Measurements from ENCODE around the gene PNLIPRP3. TPM values are rescaled to one million over a fixed set of nuclear protein-coding genes. Genes with fewer than 3 reads are reported as not detected.

The PNLIPRP3 gene
- total RNA-seq, 4 donors from 2014 or later = 0.40 TPM; not detected in 3

DNA sequence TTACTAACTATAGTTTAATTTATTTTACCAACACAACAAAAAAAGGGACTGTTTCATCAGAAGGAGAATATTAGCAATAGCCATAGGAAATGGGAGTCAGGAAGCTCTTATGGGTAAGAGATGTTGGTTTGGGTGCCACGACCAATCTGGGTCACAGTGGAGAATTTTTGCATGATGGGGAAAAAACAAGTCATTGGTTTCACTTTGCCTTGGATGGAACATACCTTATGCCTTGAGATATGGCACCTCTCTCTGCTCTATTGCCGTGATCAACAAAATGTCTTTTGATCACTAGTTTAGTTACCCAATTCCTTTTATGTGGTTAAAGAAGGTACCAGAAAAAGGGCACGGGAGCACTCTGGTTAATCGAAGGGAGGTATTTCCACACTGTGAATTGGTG, 48.2 kb downstream of the PNLIPRP3 start:
- H3K27me3 ChIP-seq = no peaks in the 10 kb centered on the region
- H3K4me1 ChIP-seq = no peaks in the 10 kb centered on the region
- H3K4me3 ChIP-seq = no peak overlapping the region
- no peaks in the 10 kb centered on the region for H3K36me3 ChIP-seq
- no peaks in the 10 kb centered on the region for H3K9me3 ChIP-seq
- DNase-seq = no peak
- H3K27ac ChIP-seq = no peak overlapping the region
- TF ChIP-seq POLR2A (IDR thresholded peaks at IDR 0.05) = no peak
- TF ChIP-seq, protein P1, sequence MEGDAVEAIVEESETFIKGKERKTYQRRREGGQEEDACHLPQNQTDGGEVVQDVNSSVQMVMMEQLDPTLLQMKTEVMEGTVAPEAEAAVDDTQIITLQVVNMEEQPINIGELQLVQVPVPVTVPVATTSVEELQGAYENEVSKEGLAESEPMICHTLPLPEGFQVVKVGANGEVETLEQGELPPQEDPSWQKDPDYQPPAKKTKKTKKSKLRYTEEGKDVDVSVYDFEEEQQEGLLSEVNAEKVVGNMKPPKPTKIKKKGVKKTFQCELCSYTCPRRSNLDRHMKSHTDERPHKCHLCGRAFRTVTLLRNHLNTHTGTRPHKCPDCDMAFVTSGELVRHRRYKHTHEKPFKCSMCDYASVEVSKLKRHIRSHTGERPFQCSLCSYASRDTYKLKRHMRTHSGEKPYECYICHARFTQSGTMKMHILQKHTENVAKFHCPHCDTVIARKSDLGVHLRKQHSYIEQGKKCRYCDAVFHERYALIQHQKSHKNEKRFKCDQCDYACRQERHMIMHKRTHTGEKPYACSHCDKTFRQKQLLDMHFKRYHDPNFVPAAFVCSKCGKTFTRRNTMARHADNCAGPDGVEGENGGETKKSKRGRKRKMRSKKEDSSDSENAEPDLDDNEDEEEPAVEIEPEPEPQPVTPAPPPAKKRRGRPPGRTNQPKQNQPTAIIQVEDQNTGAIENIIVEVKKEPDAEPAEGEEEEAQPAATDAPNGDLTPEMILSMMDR (IDR thresholded peaks at IDR 0.05) = no peak

DNA sequence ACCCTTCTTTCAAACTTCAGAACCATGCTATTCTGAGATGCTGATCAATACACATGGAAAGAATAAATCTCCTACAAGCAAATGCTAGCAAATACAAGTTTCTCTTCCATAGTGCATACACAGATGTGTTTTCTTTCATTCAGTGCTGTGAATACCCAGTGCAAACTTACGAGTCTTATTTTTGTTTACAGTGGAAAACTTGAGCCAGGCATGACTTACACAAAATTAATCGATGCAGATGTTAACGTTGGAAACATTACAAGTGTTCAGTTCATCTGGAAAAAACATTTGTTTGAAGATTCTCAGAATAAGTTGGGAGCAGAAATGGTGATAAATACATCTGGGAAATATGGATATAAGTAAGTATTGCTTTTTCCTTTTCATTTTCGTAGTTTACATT, 48.8 kb downstream of the PNLIPRP3 start:
- H3K4me3 ChIP-seq = no peak overlapping the region
- no peak overlapping the region for H3K27ac ChIP-seq
- no peaks in the 10 kb centered on the region for H3K36me3 ChIP-seq
- DNase-seq = no peak
- H3K4me1 ChIP-seq = no peaks in the 10 kb centered on the region
- no peaks in the 10 kb centered on the region for H3K9me3 ChIP-seq
- TF ChIP-seq, protein P1 (IDR thresholded peaks at IDR 0.05) = no peak
- no peak for TF ChIP-seq POLR2A (IDR thresholded peaks at IDR 0.05)
- H3K27me3 ChIP-seq = no peaks in the 10 kb centered on the region

DNA sequence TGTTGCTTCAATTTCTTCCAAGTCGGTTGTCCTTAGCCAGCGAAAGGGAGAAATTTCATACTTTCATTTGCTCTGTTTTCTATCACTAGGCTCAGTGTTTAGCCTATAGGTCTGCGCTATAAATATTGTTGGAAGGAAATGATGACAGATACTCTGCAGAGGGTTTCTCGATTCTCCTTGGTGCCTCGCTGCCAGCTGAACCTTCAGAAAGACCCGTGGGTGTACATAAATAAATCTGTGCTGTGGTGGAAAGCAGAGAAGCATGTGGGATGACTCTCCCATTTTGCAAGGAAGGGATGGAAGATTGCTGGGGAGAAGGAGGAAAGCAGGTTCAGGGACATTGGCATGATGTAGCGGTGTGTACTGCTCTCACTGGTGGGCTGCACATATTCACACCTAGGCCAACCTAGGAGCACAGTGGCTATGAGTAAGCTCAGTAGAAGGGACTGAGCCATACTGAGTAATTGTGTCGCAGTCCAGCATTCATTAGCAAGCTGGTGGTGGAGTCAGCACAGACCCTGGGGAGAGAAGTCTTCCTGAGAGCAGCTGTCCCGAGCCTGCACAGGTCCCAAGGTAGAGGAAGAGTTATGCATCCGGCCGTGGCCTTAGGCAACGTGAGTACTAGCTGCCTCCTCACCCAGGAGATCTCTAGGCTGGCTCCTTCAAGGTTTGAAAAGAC, 50.5 kb downstream of the PNLIPRP3 start:
- H3K27me3 ChIP-seq = no peaks in the 10 kb centered on the region
- H3K9me3 ChIP-seq = no peaks in the 10 kb centered on the region
- no peak overlapping the region for H3K27ac ChIP-seq
- H3K4me3 ChIP-seq = no peak overlapping the region
- TF ChIP-seq, protein P1 (IDR thresholded peaks at IDR 0.05) = no peak
- no peak for TF ChIP-seq POLR2A (IDR thresholded peaks at IDR 0.05)
- no peaks in the 10 kb centered on the region for H3K36me3 ChIP-seq
- no peaks in the 10 kb centered on the region for H3K4me1 ChIP-seq
- DNase-seq = no peak

DNA sequence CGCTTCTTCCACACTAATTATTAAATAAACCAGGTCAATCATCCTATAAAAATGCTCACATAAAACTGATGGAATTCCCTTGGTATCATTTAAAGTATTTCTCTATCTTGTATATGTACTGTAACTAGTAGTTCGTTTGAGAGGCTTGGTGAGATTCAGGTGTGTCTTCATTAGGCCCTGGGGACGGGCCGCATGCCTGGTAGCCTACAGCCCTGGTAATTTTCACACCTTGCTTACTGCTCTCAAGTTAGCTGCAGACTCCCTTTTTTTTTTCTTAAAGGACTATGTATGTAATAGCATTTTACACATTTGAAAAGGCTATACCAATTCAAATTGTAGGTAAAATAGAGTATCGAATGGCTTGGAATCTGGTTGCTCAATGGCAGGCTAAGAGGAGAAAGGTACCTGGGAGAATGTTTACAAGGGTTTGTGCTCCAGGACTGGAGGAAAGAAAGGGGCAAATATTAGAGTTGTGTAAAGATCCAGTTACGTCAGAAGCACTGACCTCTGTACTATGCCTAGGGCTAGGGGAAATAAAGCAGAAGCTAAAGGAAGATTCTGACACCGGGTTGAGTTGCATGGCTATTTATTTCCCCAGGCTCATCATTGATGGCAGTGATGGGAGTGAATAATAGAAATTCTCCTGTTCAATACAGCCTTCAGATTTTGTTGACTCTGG, 59.3 kb downstream of the PNLIPRP3 start:
- H3K4me1 ChIP-seq = no peaks in the 10 kb centered on the region
- no peaks in the 10 kb centered on the region for H3K9me3 ChIP-seq
- no peaks in the 10 kb centered on the region for H3K36me3 ChIP-seq
- TF ChIP-seq POLR2A (IDR thresholded peaks at IDR 0.05) = no peak
- TF ChIP-seq, protein P1 (IDR thresholded peaks at IDR 0.05) = no peak
- H3K27me3 ChIP-seq = no peaks in the 10 kb centered on the region
- DNase-seq = no peak
- H3K27ac ChIP-seq = no peak overlapping the region
- H3K4me3 ChIP-seq = no peak overlapping the region

DNA sequence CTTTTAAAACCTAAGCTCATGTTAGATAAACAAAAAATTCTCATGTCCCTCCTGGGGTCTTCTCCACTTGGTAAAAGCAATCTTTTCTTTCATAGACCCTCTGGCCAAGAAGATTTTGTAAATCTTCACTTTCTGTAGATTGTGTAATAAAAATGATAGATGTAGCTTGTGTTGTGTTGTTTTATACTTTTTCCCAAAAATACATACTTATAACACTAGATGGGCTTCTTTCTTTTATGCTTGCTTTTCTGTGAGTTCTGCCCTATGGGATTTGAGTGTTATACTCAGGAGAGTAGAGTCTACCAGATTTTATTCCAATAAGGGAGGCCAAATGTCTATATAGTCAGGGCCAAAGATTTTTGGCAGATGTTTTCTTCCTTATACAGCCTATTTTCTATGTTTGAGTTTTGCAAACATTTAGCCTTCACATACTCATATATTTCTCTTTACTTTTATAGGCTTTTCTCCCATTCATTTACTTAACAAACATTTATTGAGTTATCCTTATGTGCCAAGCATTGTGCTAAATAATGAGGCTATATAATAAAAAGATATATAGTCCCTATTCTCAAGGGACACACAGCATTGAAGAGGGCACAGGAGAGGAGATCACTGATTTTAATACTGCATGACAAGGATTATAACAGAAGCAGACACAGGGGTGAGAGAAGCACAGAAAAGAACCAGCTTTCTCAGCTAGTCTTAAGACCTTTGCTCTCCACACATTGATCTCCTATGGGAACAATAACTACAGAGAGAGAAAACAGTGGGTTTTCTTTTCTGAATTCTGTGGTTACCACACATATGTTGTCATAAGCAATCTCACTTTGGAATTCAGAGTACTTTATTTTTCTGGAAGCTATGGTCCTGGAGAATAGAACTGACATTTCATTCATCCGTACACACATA, 60.1 kb downstream of the PNLIPRP3 start:
- no peak for TF ChIP-seq POLR2A (IDR thresholded peaks at IDR 0.05)
- TF ChIP-seq, protein P1 (IDR thresholded peaks at IDR 0.05) = no peak
- Histone ChIP-seq H3K36me3 (no peaks in the 10 kb centered on the region), H3K9me3 (no peaks in the 10 kb centered on the region), H3K4me3 (no peak overlapping the region), H3K4me1 (no peaks in the 10 kb centered on the region), H3K27ac (no peak overlapping the region), H3K27me3 (no peaks in the 10 kb centered on the region)
- DNase-seq = no peak
